ENCODE data around the gene ARMH1.
"Not testable (repeated sequence)": the region's sequence is repeated elsewhere in the genome, so short reads cannot be mapped to it uniquely, and the experiment has no call there.

ARMH1 gene

GRCh38 chr1:44696789-44697345 is 22.4 kb downstream of the ARMH1 start:
- no peak for DNase-seq

- DNase-seq, result no peak
Measured at GRCh38 chr1:44698138-44698537, 23.6 kb downstream of the ARMH1 start.

- not testable (repeated sequence) for DNase-seq
Measured at GRCh38 chr1:44699375-44699774, 24.9 kb downstream of the ARMH1 start.

- no peak for DNase-seq
Measured at GRCh38 chr1:44700573-44700972, 26.1 kb downstream of the ARMH1 start.

GRCh38 chr1:44701141-44701573 is 26.6 kb downstream of the ARMH1 start:
- DNase-seq, result no peak

GRCh38 chr1:44705470-44705869 is 31.0 kb downstream of the ARMH1 start:
- no peak for DNase-seq

GRCh38 chr1:44705938-44706337 is 31.4 kb downstream of the ARMH1 start:
- DNase-seq, result no peak

GRCh38 chr1:44707112-44707881 is 32.8 kb downstream of the ARMH1 start:
- no peak for DNase-seq

GRCh38 chr1:44707959-44708831 is 33.7 kb downstream of the ARMH1 start:
- peak; percentile 20 for DNase-seq

- DNase-seq, result peak; percentile 71
Measured at GRCh38 chr1:44713321-44713781, 38.8 kb downstream of the ARMH1 start.

GRCh38 chr1:44714532-44714931 is 40.0 kb downstream of the ARMH1 start:
- no peak for DNase-seq

GRCh38 chr1:44714944-44715571 is 40.5 kb downstream of the ARMH1 start:
- DNase-seq, result peak; percentile 78

GRCh38 chr1:44717156-44717555 is 42.6 kb downstream of the ARMH1 start:
- no peak for DNase-seq

- no peak for DNase-seq
Measured at GRCh38 chr1:44717653-44718052, 43.1 kb downstream of the ARMH1 start.

GRCh38 chr1:44718091-44718490 is 43.6 kb downstream of the ARMH1 start:
- no peak for DNase-seq

GRCh38 chr1:44719318-44719717 is 44.8 kb downstream of the ARMH1 start:
- DNase-seq, result no peak

GRCh38 chr1:44720281-44720680 is 45.8 kb downstream of the ARMH1 start:
- DNase-seq, result no peak

- DNase-seq, result peak; percentile 98
Measured at GRCh38 chr1:44721485-44722361, 47.2 kb downstream of the ARMH1 start.

- no peak for DNase-seq
Measured at GRCh38 chr1:44723064-44723463, 48.5 kb downstream of the ARMH1 start.

- DNase-seq, result no peak
Measured at GRCh38 chr1:44723496-44724295, 49.2 kb downstream of the ARMH1 start.

GRCh38 chr1:44724296-44724954 is 49.9 kb downstream of the ARMH1 start:
- no peak for DNase-seq
